DMS 273 treated with DMSO at 0.1 percent for 48 hours (cell line): ENCODE data around the gene ADGRD2.
A peak's percentile ranks its signal among the peaks of the same experiment; 100 is the strongest.
"Not testable (repeated sequence)": the region's sequence is repeated elsewhere in the genome, so short reads cannot be mapped to it uniquely, and the experiment has no call there.

Source experiments
- DNase-seq: peaks from one replicate; lab custom pipeline; 2025; lab: John Stamatoyannopoulos, UW

Gene ADGRD2

GRCh38 chr9:124450241-124450924 is at the start of gene ADGRD2:
TSS of gene ADGRD2 (plus strand) at chr9:124450451. CDS start at chr9:124451667, 1,216 bp downstream.
- no peak for DNase-seq

- DNase-seq = no peak
Observed at GRCh38 chr9:124403246-124403645, 47.0 kb upstream of the ADGRD2 start.

GRCh38 chr9:124409410-124409809 is 40.8 kb upstream of the ADGRD2 start:
- no peak for DNase-seq

DNA sequence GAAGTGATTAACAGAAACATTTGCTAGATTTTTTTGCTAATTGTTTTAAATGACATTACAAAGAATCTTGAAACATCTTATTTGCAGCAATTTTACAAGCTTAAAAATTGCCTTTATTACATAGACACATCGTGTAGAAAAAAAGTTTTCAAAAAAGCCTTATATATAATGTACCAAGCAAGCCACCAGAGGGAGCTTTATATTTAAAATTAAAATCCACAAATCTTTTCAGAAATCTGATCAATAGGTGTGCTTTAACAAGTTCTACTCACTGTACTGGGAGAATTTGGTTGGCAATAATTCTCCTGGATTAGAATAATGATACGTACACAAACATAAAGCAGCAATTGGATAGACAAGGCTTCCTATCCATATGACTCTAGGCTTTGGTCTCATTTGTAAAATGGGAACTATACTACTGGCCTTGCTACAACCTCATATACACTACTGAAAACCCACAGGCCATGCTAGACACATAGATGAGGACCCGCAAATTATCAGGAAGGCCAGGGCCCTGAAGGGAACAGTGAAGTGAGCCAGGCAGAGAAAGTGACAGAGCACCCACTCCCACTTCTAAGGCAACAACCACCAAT is 39.8 kb upstream of the ADGRD2 start:
- DNase-seq = no peak

DNA sequence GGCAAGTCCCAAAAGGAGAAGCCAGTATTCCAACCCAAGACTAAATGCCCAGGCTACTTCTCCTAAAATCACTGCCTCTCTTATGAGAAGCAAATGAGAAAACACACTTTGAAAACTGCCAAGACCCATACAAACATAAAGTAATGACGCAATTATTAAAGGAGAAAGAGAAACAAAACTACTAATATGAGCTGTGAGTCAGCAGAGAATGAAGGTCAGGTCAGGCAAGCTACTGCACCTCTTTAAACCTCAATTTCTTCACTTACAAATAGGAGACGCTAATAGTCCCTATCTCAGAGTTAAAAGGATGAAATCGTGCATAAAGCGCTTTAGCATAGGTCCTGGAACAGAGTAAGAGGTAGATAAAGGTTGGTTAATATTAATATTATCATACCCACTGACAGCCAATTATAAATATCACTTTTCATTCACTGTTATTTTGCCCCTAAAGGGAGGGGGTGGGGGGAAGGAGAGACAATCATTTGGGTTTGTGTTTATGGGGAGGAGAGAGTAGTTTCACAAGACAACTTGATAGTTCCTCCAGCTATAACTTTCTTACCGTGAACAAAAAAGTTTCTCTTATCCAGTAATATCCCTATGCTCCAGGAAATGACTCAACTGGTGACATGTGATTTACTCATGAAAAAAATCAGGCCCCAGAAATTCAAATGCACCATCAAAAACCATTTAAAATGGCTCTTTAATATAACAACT is 38.6 kb upstream of the ADGRD2 start:
- DNase-seq = no peak

DNA sequence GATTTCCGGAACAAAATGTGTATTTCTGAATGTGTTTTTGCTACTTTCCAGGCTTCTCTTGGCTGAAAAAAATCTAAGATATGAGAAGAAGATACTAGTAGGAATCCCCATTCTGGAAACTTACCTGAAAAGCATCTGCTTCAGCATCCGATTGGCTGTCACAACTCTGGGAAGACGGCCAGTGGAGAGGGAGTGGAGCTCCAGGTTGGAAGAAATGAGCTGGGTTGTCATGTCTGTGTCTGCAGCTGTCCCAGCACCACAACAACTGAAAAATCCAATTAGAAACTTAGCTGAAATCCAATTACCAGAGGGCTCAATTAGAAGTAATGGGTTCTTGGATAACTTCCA is 38.0 kb upstream of the ADGRD2 start:
- no peak for DNase-seq

GRCh38 chr9:124414612-124415011 is 35.6 kb upstream of the ADGRD2 start:
- DNase-seq = no peak

DNA sequence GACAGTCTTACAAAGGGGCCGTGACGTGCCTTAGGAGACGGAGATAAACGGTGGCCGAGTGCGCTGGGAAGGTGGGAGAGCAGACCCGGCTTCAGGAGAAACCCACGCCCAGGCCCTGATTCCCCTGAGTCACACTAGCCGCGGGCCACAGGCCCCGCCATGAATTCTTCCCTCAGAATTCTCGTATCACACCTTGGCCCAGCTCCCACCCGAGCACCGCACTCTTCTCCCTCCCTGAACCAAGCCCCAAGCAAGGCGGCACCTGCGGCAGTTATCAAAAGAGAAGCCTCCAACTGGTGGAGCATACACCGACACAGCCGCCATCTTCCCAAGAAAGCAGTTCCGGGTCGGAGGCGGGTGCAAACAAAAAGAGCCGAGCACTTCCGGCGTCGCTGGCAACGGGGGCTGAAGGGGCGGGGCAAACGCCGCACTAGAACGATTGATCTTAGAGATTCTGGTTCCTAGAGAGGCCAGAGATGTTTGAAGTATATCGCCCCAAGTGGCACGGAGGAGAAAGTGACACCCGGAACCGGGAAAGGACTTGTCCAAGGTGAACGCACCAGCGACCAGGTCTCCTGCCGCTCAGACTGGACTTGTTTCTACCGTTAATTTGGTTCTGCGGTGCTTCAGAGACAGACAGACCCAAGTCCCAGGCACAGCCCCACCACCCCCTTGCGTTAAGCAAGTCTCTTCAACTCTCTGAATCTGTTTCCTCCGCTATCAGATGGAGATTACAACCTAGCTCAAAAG is 35.0 kb upstream of the ADGRD2 start, which contains the start of gene PSMB7:
Gene PSMB7, minus strand, starts transcription at position 341 of the 750 bp plus-strand sequence. Its CDS starts 17 bp downstream, at position 324.
- peak; percentile 83 for DNase-seq

DNA sequence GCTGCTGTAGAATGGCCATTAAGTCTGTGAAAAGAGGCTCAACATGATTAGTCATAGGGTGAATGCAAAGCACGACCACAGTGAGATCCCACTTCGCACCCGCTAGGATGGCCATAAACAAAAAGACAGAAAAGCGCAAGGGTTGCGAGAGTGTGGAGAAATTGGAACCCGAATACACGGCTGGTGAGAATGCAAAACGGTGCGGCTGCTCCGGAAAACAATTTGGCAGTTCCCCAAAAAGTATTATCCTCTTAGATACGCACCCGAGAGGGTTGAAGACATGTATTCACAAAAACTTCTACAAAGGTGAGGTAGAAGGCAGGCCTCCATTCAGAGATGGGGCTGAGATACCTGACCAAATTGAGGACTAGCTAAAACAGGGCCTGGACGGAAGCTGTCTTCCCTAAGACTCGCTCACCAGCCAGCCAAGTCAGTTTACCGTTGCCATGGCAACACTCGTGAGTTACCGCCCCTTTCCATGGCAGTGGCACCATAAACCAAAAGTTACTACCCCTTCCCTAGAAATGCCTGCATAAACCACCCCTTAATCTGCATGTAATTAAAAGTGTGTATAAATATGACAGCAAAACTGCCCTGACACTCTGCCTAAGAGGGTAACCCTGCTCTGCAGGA is 34.3 kb upstream of the ADGRD2 start:
- no peak for DNase-seq

GRCh38 chr9:124419832-124420489 is 30.3 kb upstream of the ADGRD2 start:
- no peak for DNase-seq

DNA sequence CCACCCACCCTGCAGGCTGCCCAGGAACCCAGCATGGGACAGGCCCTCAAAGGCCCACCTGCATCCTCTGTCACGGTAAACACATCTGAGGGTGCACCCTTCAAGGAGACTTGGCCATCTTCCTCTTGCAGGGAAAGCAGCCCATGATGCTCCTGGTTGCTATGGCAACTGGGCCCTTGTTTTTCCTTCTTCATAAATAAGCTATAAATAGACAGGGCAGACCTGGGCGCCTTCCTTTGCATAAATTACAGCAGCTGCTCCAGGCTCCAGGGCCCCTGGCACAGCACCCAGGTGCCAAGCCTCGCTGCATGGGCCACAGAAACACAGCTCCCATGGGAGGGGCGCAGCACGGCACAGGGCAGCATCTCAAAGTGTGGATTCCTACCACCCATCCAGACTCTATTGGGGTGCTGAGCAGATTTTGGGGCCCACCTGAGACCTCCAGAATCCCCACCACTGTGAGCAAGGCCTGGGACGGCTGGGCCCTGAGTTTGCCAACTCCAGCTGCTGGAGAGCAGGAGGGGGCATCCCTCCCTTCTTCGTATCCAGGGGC is 29.2 kb upstream of the ADGRD2 start:
- peak; percentile 35 for DNase-seq

- DNase-seq = no peak
Observed at GRCh38 chr9:124423155-124423554, 27.1 kb upstream of the ADGRD2 start.

GRCh38 chr9:124423591-124423990 is 26.7 kb upstream of the ADGRD2 start:
- DNase-seq = no peak

DNA sequence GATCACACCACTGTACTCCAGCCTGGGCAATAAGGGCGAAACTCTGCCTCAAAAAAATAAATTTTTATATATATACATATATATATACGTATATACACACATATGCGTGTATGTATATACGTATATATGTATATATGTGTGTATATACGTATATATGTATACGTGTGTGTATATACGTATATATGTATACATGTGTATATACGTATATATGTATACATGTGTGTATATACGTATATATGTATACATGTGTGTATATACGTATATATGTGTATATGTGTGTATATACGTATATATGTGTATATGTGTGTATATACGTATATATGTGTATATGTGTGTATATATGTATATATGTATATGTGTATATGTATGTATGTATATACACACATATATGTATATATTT is 24.5 kb upstream of the ADGRD2 start:
- DNase-seq = not testable (repeated sequence)

DNA sequence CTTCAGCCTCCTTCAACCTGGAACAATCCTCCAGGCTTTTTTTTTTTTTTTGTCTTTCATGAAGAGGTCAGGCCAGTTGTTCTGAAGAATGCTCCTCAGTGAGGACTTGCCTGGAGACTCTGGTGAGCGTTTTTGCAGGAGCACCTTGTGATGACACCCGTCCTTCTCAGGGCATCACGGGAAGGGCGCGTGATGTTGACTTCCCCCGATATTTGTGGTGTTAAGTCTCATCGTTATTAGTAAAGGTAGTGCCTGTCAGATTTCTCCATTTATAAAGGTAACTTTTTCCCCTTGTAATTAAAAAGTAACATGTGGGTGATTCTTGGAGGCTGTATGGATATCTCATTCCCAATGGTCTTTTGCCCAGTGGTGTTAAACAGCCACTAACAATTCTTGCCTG is 23.9 kb upstream of the ADGRD2 start:
- DNase-seq = no peak

- no peak for DNase-seq
Observed at GRCh38 chr9:124427281-124427680, 23.0 kb upstream of the ADGRD2 start.

DNA sequence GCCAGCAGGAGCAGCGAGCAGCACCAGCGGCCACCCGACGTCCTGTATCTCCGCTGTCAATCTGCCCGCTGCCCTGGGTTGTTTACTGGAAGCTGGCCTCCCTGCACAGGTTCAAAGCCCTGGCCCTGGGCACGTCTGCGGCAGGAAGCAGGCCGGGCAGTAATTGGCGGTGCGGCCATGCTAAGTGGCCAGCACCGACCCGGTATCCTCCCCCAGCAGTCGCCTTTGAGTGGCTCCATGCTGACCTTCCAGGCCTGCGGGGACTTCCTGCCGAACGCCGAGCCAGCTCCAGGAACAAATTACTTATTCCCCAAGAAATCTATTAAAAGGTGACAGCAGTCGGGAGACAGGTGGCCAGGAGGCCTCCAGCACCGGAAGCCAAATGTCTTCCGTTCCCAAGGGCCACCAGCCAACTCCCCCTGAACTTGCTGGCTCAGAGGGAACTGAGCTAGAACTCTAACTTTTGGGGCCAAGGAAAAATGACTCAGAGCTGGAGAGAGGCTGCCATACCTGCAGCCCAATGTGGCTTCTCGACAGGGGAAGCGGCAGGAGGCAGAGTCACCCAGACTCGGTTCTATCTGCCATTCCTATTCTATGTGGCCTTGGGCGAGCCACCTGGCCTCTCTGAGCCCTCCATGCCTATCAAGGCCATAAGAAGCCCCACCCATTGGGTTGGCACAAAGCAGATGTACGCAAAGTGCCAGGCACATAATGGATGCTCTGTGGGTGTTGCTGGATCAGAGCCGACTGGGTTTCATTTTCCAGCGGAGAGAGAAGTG is 21.3 kb upstream of the ADGRD2 start:
- no peak for DNase-seq

- no peak for DNase-seq
Observed at GRCh38 chr9:124429530-124429867, 20.8 kb upstream of the ADGRD2 start.

DNA sequence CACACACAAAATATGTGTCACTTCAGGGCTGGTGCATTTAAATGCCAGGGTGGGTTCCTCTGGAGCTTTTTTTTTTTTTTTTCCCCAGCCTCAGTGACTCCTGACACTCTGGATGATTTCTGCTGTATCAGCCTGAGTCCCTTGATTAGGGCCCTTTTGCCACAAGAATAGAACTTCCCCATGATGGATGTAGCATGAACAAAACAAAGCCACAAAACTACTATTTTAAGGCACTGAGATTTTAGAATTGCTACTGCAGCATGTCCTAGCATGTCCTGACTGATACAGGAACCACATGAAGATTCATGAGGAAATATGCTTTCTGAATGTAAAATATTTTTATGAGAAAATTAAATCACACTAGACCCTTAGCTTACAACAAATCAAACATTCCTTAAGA is 13.9 kb upstream of the ADGRD2 start:
- DNase-seq = no peak

DNA sequence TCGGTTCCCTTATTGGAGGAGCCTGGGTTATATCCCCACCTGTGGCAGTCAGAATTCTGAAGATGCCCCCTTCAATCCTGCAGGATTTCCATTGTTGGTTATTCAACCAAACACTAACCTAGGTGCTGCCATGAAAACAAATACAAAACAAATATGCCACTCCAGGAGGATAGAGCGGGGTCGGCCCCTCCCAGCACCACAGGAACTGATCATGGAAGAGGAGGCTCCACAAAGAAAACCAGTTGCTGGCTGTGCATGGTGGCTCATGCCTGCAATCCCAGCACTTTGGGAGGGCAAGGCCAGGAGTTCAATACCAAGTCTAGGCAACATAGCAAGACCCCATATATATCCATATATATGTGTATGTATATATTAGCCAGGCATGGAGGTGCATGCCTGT is 13.2 kb upstream of the ADGRD2 start:
- DNase-seq = no peak

- no peak for DNase-seq
Observed at GRCh38 chr9:124438091-124438490, 12.2 kb upstream of the ADGRD2 start.
